Keratinocyte (primary cell): ENCODE results near the gene IRF4. TPM values are rescaled to one million over a fixed set of nuclear protein-coding genes. Genes with fewer than 3 reads are reported as not detected.

Experiments used
- DNase-seq: peaks from one replicate; pipeline ENCODE4 v3.0.0-alpha.2; 2011; ENCODE audit warnings: low read depth, missing footprints, low spot score
- FAIRE-seq: peaks from 2 replicates; lab custom pipeline; 2011; peaks lifted over from hg19 to GRCh38; lab: Jason Lieb, UNC
- H2AFZ ChIP-seq: 2 replicates; pipeline ENCODE4 v1.6.0; 2012; ENCODE audit warnings: low read length, control low read depth, inconsistent platforms; ENCODE audit not compliant: control insufficient read depth
- H3K27ac ChIP-seq: 2 replicates; pipeline ENCODE4 v1.5.1; 2011; ENCODE audit warnings: low read length; ENCODE audit not compliant: control insufficient read depth, insufficient read depth
- H3K27me3 ChIP-seq: 3 replicates; pipeline ENCODE4 v1.6.0; 2011; ENCODE audit warnings: low read length; ENCODE audit not compliant: control insufficient read depth, insufficient read depth; ENCODE audit errors: extremely low read depth
- H3K36me3 ChIP-seq, 2 experiments: 2 replicates in 1 of 2; 3 replicates in 1 of 2; pipeline ENCODE4 v1.5.1; 2011; ENCODE audit warnings: low read length in 2 of 2, mild to moderate bottlenecking in 1 of 2; ENCODE audit not compliant: control insufficient read depth in 2 of 2, insufficient read depth in 2 of 2; ENCODE audit errors: extremely low read depth in 1 of 2
- H3K4me1 ChIP-seq: 3 replicates; pipeline ENCODE4 v1.5.1; 2011; ENCODE audit warnings: low read length; ENCODE audit not compliant: control insufficient read depth, insufficient read depth; ENCODE audit errors: extremely low read depth
- H3K4me2 ChIP-seq: 3 replicates; pipeline ENCODE4 v1.6.0; 2011; ENCODE audit warnings: low read depth, low read length; ENCODE audit not compliant: control insufficient read depth, insufficient read depth; ENCODE audit errors: extremely low read depth
- H3K4me3 ChIP-seq, 3 experiments: fragments of 200-600 bp in 1 of 3; sonication (generic) in 1 of 3; 2 replicates in 2 of 3; 3 replicates in 1 of 3; pipeline ENCODE4 v1.5.1; 2011 to 2016; ENCODE audit warnings: low read length in 3 of 3, mild to moderate bottlenecking in 3 of 3, control low read depth in 2 of 3, inconsistent platforms in 1 of 3, low read depth in 1 of 3, mixed read lengths in 1 of 3, mixed run types in 1 of 3, moderate library complexity in 1 of 3; ENCODE audit not compliant: control insufficient read depth in 2 of 3, insufficient read depth in 2 of 3; ENCODE audit errors: extremely low read depth in 1 of 3
- H3K79me2 ChIP-seq: 2 replicates; pipeline ENCODE4 v1.6.0; 2012; ENCODE audit warnings: low read length; ENCODE audit not compliant: control insufficient read depth, insufficient read depth
- H3K9ac ChIP-seq: 3 replicates; pipeline ENCODE4 v1.6.0; 2011; ENCODE audit warnings: low read length; ENCODE audit not compliant: control insufficient read depth, insufficient read depth; ENCODE audit errors: extremely low read depth
- H3K9me1 ChIP-seq: 3 replicates; pipeline ENCODE4 v1.6.0; 2011; ENCODE audit warnings: low read length; ENCODE audit not compliant: control insufficient read depth, insufficient read depth; ENCODE audit errors: extremely low read depth
- H3K9me3 ChIP-seq: 2 replicates; pipeline ENCODE4 v1.5.1; 2012; ENCODE audit warnings: low read depth, low read length; ENCODE audit not compliant: control insufficient read depth
- H4K20me1 ChIP-seq: 3 replicates; pipeline ENCODE4 v1.6.0; 2011; ENCODE audit warnings: low read length; ENCODE audit not compliant: control insufficient read depth, insufficient read depth; ENCODE audit errors: extremely low read depth
- CTCF ChIP-seq, 3 experiments: IDR thresholded peaks in 1 of 3; conservative IDR thresholded peaks in 1 of 3; optimal IDR thresholded peaks in 1 of 3; 2 replicates in 2 of 3; 3 replicates in 1 of 3; pipeline versions ENCODE3 to v1.5.1; 2011; ENCODE audit warnings: low read length in 3 of 3, mild to moderate bottlenecking in 3 of 3, moderate library complexity in 2 of 3, control low read depth in 1 of 3, inconsistent platforms in 1 of 3; ENCODE audit not compliant: insufficient read depth in 2 of 3; ENCODE audit errors: extremely low read depth in 1 of 3
- EZH2 ChIP-seq: IDR thresholded peaks from one replicate; pipeline ENCODE4 v1.6.1; 2012; ENCODE audit warnings: inconsistent platforms, mild to moderate bottlenecking, low read length, moderate library complexity
- dilution Hi-C: fragments of 300-500 bp; cut with MboI; formaldehyde crosslinking; loops from one replicate; pipeline ENCODE4 v1.7.0; 2020; ENCODE audit warnings: low sequenced_read_pairs; ENCODE audit not compliant: extremely low pct_ligation_motif_present
- polyA plus RNA-seq, 5 experiments: library from polyadenylated mRNA; depleted of rRNA in 3 of 5; stranded (reverse) in 3 of 5; stranded (forward) in 1 of 5; unstranded in 1 of 5; fragments of >200 nt; gene quantifications; 1 replicate in 1 of 5; 2 replicates in 3 of 5; 3 replicates in 1 of 5; pipeline versions ENCODE4 v1.2.1 to v1.2.3, GENCODE V29; 2011 to 2012; ENCODE audit warnings: missing spikeins in 2 of 5, low read depth in 1 of 5, low replicate concordance in 1 of 5

Gene IRF4
- polyA plus RNA-seq, 1 donor (not counting 4 experiments of a cell fraction or from before 2014, with no cell fraction given), result 0.12 TPM

- dilution Hi-C loops, result no loop called here
- TF ChIP-seq EZH2, result no peak
- TF ChIP-seq CTCF (optimal IDR thresholded peaks at IDR 0.05 in 1 of 3, IDR thresholded peaks at IDR 0.05 in 1 of 3, conservative IDR thresholded peaks at IDR 0.05 in 1 of 3; ENCODE audit: extremely low read depth in 1 of 3, insufficient read depth in 2 of 3, low read length in 3 of 3), result no peak
Observed at GRCh38 chr6:456887-457286, 65.3 kb downstream of the IRF4 start.

More at GRCh38 chr6:456887-457286, 65.3 kb downstream of the IRF4 start:
- no peak overlapping the region for H2AFZ ChIP-seq
- DNase-seq (no peak), FAIRE-seq (no peak)
- no peaks in the 10 kb centered on the region for H3K36me3 ChIP-seq
- no peaks in the 10 kb centered on the region for H3K9me1 ChIP-seq
- H3K4me1 ChIP-seq, result no peaks in the 10 kb centered on the region
- no peak overlapping the region for H3K27ac ChIP-seq
- H3K9me3 ChIP-seq, result no peaks in the 10 kb centered on the region
- no peak overlapping the region for H3K9ac ChIP-seq
- H3K4me2 ChIP-seq, result no peak overlapping the region
- H3K79me2 ChIP-seq, result no peaks in the 10 kb centered on the region
- H4K20me1 ChIP-seq, result no peaks in the 10 kb centered on the region
- H3K27me3 ChIP-seq, result no peaks in the 10 kb centered on the region
- no peak overlapping the region for H3K4me3 ChIP-seq

Other genes with a start within 250 kb of the IRF4 start
- gene DUSP22, start 99.3 kb upstream of the IRF4 start, polyA plus RNA-seq, result 16.6 to 20.8 TPM (median 17.3 TPM) in 3 replicates